HepG2 (cell line): Measurements from ENCODE around the gene DCPS. TPM values are rescaled to one million over a fixed set of nuclear protein-coding genes. Genes with fewer than 3 reads are reported as not detected.

Experiments
- ATAC-seq: fragments of 200-7000 bp; cut with Tn5 transposase; 3 replicates; pipeline ENCODE4 v1.9.1; 2020; ENCODE audit warnings: mild to moderate bottlenecking, moderate library complexity
- BruUV-seq: library from RNA; stranded (reverse); fragments of 400-500 nt; replicated peaks from 2 replicates; lab custom pipeline; 2021; lab: Mats Ljungman, UMichigan
- CTCF ChIA-PET: fragments of 300-600 bp; formaldehyde crosslinking; extraction: SDS; loops from one replicate; lab custom pipeline; 2021; ENCODE audit warnings: low total read pairs, inconsistent platforms, low intra/inter-chr PET ratio; lab: Yijun Ruan, JAX
- POLR2A ChIA-PET: fragments of 350-600 bp; sonication (Branson Sonifier 250); formaldehyde crosslinking; loops from one replicate; lab custom pipeline; 2020; ENCODE audit warnings: antibody characterized with exemption, inconsistent platforms; lab: Yijun Ruan, JAX
- DNase-seq: peaks from one replicate; pipeline ENCODE4 v3.0.0-alpha.2; 2015; ENCODE audit warnings: low spot score
- FAIRE-seq: peaks from 3 replicates; lab custom pipeline; 2011; peaks lifted over from hg19 to GRCh38; lab: Jason Lieb, UNC
- H2AFZ ChIP-seq: one replicate; pipeline ENCODE4 v1.6.1; 2011; ENCODE audit warnings: low read length, inconsistent platforms
- H3K27ac ChIP-seq: fragments of 300-600 bp; 3 replicates; pipeline ENCODE4 v1.8.0; 2011; ENCODE audit warnings: mixed run types, mild to moderate bottlenecking, mixed read lengths, low read length, inconsistent platforms; ENCODE audit not compliant: insufficient read depth; ENCODE audit errors: extremely low read length
- H3K27me3 ChIP-seq, 2 experiments: fragments of 200-600 bp in 1 of 2; 2 replicates in 1 of 2; 3 replicates in 1 of 2; pipeline versions ENCODE4 v1.6.0 to v1.8.0; 2011; ENCODE audit warnings: low read length in 2 of 2, mild to moderate bottlenecking in 2 of 2, moderate library complexity in 2 of 2, inconsistent platforms in 1 of 2; ENCODE audit not compliant: insufficient read depth in 2 of 2, control insufficient read depth in 1 of 2
- H3K36me3 ChIP-seq, 2 experiments: fragments of 200-600 bp in 1 of 2; replicated peaks in 1 of 2; 2 replicates in 1 of 2; 3 replicates in 1 of 2; pipeline versions ENCODE4 v1.5.1 to v1.8.0; 2011; ENCODE audit warnings: low read length in 2 of 2, inconsistent platforms in 1 of 2; ENCODE audit not compliant: insufficient read depth in 2 of 2, control insufficient read depth in 1 of 2
- H3K4me1 ChIP-seq: 2 replicates; pipeline ENCODE4 v1.5.1; 2012; ENCODE audit warnings: low read length, inconsistent platforms; ENCODE audit not compliant: insufficient read depth
- H3K4me2 ChIP-seq: 2 replicates; pipeline ENCODE4 v1.6.0; 2011; ENCODE audit warnings: low read depth, low read length, inconsistent platforms
- H3K4me3 ChIP-seq, 3 experiments: fragments of 200-600 bp in 1 of 3; sonication (generic), shearing (Covaris generic) in 1 of 3; replicated peaks in 1 of 3; 2 replicates each; pipeline ENCODE4 v1.5.1; 2011 to 2016; ENCODE audit warnings: low read length in 3 of 3, inconsistent platforms in 2 of 3, low read depth in 2 of 3, mild to moderate bottlenecking in 2 of 3, control low read depth in 1 of 3, mixed read lengths in 1 of 3; ENCODE audit not compliant: insufficient read depth in 1 of 3
- H3K79me2 ChIP-seq: one replicate; pipeline ENCODE4 v1.6.1; 2011; ENCODE audit warnings: low read length, inconsistent platforms; ENCODE audit not compliant: insufficient read depth
- H3K9ac ChIP-seq: 2 replicates; pipeline ENCODE4 v1.6.0; 2011; ENCODE audit warnings: mild to moderate bottlenecking, low read depth, low read length, inconsistent platforms; ENCODE audit not compliant: insufficient read depth
- H3K9me3 ChIP-seq: 2 replicates; pipeline ENCODE4 v1.5.1; 2012; ENCODE audit warnings: mild to moderate bottlenecking, low read length
- H4K20me1 ChIP-seq: 2 replicates; pipeline ENCODE4 v1.6.0; 2011; ENCODE audit warnings: inconsistent platforms, mild to moderate bottlenecking, low read length, moderate library complexity; ENCODE audit not compliant: insufficient read depth
- BCL6 ChIP-seq: IDR thresholded peaks from 2 replicates; pipeline ENCODE4 v1.6.1; 2016; ENCODE audit warnings: missing genetic modification reagents, missing compliant biosample characterization
- JDP2 ChIP-seq: sonication (generic); formaldehyde crosslinking; IDR thresholded peaks from 2 replicates; pipeline ENCODE4 v1.8.1; 2022; ENCODE audit warnings: missing genetic modification reagents, borderline replicate concordance
- SIN3A ChIP-seq: IDR thresholded peaks from 2 replicates; pipeline ENCODE4 v1.6.1; 2011; ENCODE audit warnings: low read depth, mild to moderate bottlenecking, control low read depth, low read length, borderline replicate concordance
- XRCC5 ChIP-seq: fragments of 200-400 bp; formaldehyde crosslinking; optimal IDR thresholded peaks from 2 replicates; pipeline ENCODE3; 2017; ENCODE audit warnings: mild to moderate bottlenecking, low read length
- ZBTB1 ChIP-seq: sonication (generic); formaldehyde crosslinking; IDR thresholded peaks from 2 replicates; pipeline ENCODE4 v1.4.0; 2020; ENCODE audit warnings: missing genetic modification reagents, borderline replicate concordance
- ZFAT ChIP-seq: sonication (generic); formaldehyde crosslinking; conservative IDR thresholded peaks from 2 replicates; pipeline ENCODE4 v1.8.1; 2023; ENCODE audit warnings: missing genetic modification reagents, inconsistent platforms
- ZNF563 ChIP-seq: sonication (generic); formaldehyde crosslinking; IDR thresholded peaks from 2 replicates; pipeline ENCODE4 v1.8.0; 2022; ENCODE audit warnings: mild to moderate bottlenecking, moderate library complexity, missing genetic modification reagents
- ZNF589 ChIP-seq: sonication (generic); formaldehyde crosslinking; conservative IDR thresholded peaks from 2 replicates; pipeline ENCODE4 v1.8.0; 2022; ENCODE audit warnings: mild to moderate bottlenecking, moderate library complexity, missing genetic modification reagents
- ZNF724P ChIP-seq: sonication (generic); formaldehyde crosslinking; IDR thresholded peaks from 2 replicates; pipeline ENCODE4 v1.8.0; 2022; ENCODE audit warnings: missing genetic modification reagents, borderline replicate concordance
- ZNF747 ChIP-seq: sonication (generic); formaldehyde crosslinking; IDR thresholded peaks from 2 replicates; pipeline ENCODE4 v1.8.1; 2023; ENCODE audit warnings: missing genetic modification reagents, mild to moderate bottlenecking, borderline replicate concordance
- WGBS: methylation state at CpG from one replicate; pipeline ENCODE4 v1.1.6; 2017; ENCODE audit warnings: low lambda C conversion rate; 5-methylcytosine and 5-hydroxymethylcytosine counted together
- in situ Hi-C: cut with HindIII; loops from 2 replicates; pipeline ENCODE4 v1.10.0; 2017; ENCODE audit warnings: low pct_unique_long_range_greater_than_20kb; ENCODE audit not compliant: extremely low pct_ligation_motif_present
- intact Hi-C: fragments of 100-400 bp; cut with micrococcal nuclease; formaldehyde crosslinking; loops from one replicate; pipeline ENCODE4 v1.10.0; 2022; ENCODE audit not compliant: unreplicated experiment
- polyA plus RNA-seq, 8 experiments: library from polyadenylated mRNA; depleted of rRNA in 3 of 8; stranded (reverse) in 7 of 8; unstranded in 1 of 8; fragments of >200 nt; fragmentation: Illumina TruSeq in 4 of 8; extraction: Trizol in 4 of 8; gene quantifications; 2 replicates each; pipeline versions ENCODE4 v1.2.1 to v1.2.3, GENCODE V29; 2011 to 2016; ENCODE audit warnings: low read depth in 4 of 8, missing spikeins in 1 of 8, mixed read lengths in 1 of 8; ENCODE audit not compliant: insufficient read depth in 1 of 8
- total RNA-seq, 5 experiments: library from RNA; depleted of rRNA; stranded (reverse); fragments of >200 nt; fragmentation: Illumina TruSeq; extraction: Trizol; gene quantifications; 2 replicates each; pipeline ENCODE4 v1.2.3, GENCODE V29; 2016; ENCODE audit warnings: low read depth in 1 of 5
- TF ChIP-seq, protein P1 (sequence below): sonication (generic); formaldehyde crosslinking; IDR thresholded peaks from 2 replicates; pipeline ENCODE4 v1.9.0; 2021; ENCODE audit warnings: missing genetic modification reagents, borderline replicate concordance
- TF ChIP-seq, protein P2 (sequence below): sonication (generic); formaldehyde crosslinking; IDR thresholded peaks from 2 replicates; pipeline ENCODE4 v1.4.0; 2020; ENCODE audit warnings: missing genetic modification reagents, mild to moderate bottlenecking, borderline replicate concordance
- TF ChIP-seq, protein P3 (sequence below): fragments of 450-650 bp; IDR thresholded peaks from 2 replicates; pipeline ENCODE4 v1.6.1; 2017
- TF ChIP-seq, protein P4 (sequence below): sonication (generic); formaldehyde crosslinking; IDR thresholded peaks from 2 replicates; pipeline ENCODE4 v1.5.0; 2020; ENCODE audit warnings: mild to moderate bottlenecking, missing genetic modification reagents

The DCPS gene
- total and polyA plus RNA-seq, 2 of the 13 experiments (the other 11 are each of a cell fraction or from before 2014, with no cell fraction given) = 21.9 to 22.5 TPM

DNA sequence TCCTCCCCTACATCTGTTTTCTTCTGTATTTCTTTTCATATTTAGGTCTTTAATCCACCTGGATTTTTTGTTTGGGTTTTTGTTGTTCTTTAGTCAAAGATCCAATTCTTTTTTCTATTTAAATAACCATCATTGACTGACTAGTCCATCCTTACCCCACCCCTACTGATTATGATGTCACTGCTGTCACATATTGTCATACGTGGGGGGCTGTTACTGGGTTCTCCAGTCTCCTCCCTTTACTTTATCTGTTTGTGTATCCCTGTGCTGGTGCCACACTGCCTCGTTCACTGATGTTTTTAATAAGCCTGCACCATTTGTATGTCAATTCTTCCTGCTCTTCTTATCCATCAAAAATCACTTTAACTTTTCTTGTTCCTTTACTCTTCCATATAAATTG is 6.9 kb upstream of the DCPS start (continued):
- TF ChIP-seq, protein P1, sequence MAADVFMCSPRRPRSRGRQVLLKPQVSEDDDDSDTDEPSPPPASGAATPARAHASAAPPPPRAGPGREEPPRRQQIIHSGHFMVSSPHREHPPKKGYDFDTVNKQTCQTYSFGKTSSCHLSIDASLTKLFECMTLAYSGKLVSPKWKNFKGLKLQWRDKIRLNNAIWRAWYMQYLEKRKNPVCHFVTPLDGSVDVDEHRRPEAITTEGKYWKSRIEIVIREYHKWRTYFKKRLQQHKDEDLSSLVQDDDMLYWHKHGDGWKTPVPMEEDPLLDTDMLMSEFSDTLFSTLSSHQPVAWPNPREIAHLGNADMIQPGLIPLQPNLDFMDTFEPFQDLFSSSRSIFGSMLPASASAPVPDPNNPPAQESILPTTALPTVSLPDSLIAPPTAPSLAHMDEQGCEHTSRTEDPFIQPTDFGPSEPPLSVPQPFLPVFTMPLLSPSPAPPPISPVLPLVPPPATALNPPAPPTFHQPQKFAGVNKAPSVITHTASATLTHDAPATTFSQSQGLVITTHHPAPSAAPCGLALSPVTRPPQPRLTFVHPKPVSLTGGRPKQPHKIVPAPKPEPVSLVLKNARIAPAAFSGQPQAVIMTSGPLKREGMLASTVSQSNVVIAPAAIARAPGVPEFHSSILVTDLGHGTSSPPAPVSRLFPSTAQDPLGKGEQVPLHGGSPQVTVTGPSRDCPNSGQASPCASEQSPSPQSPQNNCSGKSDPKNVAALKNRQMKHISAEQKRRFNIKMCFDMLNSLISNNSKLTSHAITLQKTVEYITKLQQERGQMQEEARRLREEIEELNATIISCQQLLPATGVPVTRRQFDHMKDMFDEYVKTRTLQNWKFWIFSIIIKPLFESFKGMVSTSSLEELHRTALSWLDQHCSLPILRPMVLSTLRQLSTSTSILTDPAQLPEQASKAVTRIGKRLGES (CRISPR knock-in tag) = no peak
- TF ChIP-seq, protein P2, sequence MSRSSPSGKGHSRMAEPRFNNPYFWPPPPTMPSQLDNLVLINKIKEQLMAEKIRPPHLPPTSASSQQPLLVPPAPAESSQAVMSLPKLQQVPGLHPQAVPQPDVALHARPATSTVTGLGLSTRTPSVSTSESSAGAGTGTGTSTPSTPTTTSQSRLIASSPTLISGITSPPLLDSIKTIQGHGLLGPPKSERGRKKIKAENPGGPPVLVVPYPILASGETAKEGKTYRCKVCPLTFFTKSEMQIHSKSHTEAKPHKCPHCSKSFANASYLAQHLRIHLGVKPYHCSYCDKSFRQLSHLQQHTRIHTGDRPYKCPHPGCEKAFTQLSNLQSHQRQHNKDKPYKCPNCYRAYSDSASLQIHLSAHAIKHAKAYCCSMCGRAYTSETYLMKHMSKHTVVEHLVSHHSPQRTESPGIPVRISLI = no peak
- no peak for TF ChIP-seq BCL6 (CRISPR knock-in tag)

DNA sequence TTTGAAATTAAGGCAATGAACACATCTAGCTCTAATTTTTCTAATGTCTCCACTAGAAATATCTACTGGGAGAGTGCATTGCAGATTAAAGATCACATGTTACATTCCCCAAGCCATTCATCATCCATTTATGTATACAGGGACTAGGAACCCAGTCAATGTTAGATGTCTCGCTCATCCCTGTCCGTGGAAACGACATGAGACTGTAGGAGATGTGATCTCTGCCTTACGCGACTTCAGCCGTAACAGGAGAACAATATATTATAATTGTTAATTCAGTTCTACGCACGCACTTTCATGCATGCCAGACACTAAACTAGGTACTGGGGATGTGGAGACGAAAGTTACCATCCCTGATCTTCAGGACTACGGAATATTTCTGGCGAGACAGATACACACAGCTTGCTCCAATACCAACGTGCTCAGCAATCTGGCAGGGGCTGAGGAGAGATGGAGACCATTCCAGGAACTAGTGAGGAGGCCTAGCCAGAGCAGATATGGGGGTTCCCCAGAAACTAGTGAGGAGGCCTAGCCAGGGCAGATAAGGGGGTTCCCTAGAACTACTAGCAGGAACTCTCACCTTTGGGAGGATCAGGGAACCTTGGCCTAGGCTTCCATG is 706 bp downstream of the DCPS start:
- FAIRE-seq (no peak), ATAC-seq (peak; percentile 20), DNase-seq (no peak)
- POLR2A ChIA-PET = interaction anchor here (0.9 to 1.8 kb wide), 13 partner anchors 10 to 380 kb away, joined by 3 to 24 read pairs (median 4); partner anchors contain the start of genes ST3GAL4 and TIRAP
- peak overlapping the region; percentile 80 for H2AFZ ChIP-seq
- no peaks in the 10 kb centered on the region for H3K9me3 ChIP-seq
- H3K4me1 ChIP-seq = peaks cover 20% of the 10 kb centered on the region
- peak overlapping the region; percentile 86 for H3K27ac ChIP-seq
- no peaks in the 10 kb centered on the region for H3K27me3 ChIP-seq
- TSS peak; percentile 83 for BruUV-seq
- H3K4me3 ChIP-seq = peak overlapping the region; percentile 72 to 88 (median 78)
- intact Hi-C loops = loop anchor here (1.0 kb wide), 1 partner anchor 21 kb away; the partner anchor contains the start of gene TIRAP
- CTCF ChIA-PET = no interaction called here
- H4K20me1 ChIP-seq = no peaks in the 10 kb centered on the region
- H3K79me2 ChIP-seq = no peaks in the 10 kb centered on the region
- WGBS = 67% methylated on average over 12 of the region's 12 CpGs
- peak overlapping the region; percentile 96 for H3K9ac ChIP-seq
- in situ Hi-C loops = loop anchor here (10.0 kb wide), 1 partner anchor 170 kb away; no protein-coding TSS in a partner anchor
- H3K4me2 ChIP-seq = peak overlapping the region; percentile 90
- H3K36me3 ChIP-seq = peaks cover 0 to 1% of the 10 kb centered on the region in 2 experiments; a peak in 1 of 5 replicates
- TF ChIP-seq ZNF563 (CRISPR knock-in tag) = no peak
- TF ChIP-seq ZNF724P (CRISPR knock-in tag) = no peak
- no peak for TF ChIP-seq ZNF589 (CRISPR knock-in tag)
- TF ChIP-seq, protein P3, sequence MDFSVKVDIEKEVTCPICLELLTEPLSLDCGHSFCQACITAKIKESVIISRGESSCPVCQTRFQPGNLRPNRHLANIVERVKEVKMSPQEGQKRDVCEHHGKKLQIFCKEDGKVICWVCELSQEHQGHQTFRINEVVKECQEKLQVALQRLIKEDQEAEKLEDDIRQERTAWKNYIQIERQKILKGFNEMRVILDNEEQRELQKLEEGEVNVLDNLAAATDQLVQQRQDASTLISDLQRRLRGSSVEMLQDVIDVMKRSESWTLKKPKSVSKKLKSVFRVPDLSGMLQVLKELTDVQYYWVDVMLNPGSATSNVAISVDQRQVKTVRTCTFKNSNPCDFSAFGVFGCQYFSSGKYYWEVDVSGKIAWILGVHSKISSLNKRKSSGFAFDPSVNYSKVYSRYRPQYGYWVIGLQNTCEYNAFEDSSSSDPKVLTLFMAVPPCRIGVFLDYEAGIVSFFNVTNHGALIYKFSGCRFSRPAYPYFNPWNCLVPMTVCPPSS = no peak
- no peak for TF ChIP-seq XRCC5
- no peak for TF ChIP-seq ZBTB1 (CRISPR knock-in tag)
- no peak for TF ChIP-seq ZFAT (CRISPR knock-in tag)
- 0 out of 2 replicates have a peak, but pooled peaks have one; percentile 1 for TF ChIP-seq ZNF747 (CRISPR knock-in tag)
- no peak for TF ChIP-seq JDP2 (CRISPR knock-in tag)
- TF ChIP-seq, protein P4, sequence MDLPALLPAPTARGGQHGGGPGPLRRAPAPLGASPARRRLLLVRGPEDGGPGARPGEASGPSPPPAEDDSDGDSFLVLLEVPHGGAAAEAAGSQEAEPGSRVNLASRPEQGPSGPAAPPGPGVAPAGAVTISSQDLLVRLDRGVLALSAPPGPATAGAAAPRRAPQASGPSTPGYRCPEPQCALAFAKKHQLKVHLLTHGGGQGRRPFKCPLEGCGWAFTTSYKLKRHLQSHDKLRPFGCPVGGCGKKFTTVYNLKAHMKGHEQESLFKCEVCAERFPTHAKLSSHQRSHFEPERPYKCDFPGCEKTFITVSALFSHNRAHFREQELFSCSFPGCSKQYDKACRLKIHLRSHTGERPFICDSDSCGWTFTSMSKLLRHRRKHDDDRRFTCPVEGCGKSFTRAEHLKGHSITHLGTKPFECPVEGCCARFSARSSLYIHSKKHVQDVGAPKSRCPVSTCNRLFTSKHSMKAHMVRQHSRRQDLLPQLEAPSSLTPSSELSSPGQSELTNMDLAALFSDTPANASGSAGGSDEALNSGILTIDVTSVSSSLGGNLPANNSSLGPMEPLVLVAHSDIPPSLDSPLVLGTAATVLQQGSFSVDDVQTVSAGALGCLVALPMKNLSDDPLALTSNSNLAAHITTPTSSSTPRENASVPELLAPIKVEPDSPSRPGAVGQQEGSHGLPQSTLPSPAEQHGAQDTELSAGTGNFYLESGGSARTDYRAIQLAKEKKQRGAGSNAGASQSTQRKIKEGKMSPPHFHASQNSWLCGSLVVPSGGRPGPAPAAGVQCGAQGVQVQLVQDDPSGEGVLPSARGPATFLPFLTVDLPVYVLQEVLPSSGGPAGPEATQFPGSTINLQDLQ = no peak
- no peak for TF ChIP-seq SIN3A
